GM18526 (cell line): ENCODE results near the gene PRELID3B.

Experiments used
- POLR2A ChIP-seq: IDR thresholded peaks from 3 replicates; pipeline ENCODE4 v1.6.1; 2011; ENCODE audit not compliant: insufficient read length; ENCODE audit errors: extremely low read depth

The PRELID3B gene

GRCh38 chr20:59010321-59010994 lies 32.1 kb downstream of the PRELID3B start:
- no peak for TF ChIP-seq POLR2A

GRCh38 chr20:59008715-59009336 lies 33.8 kb downstream of the PRELID3B start:
- no peak for TF ChIP-seq POLR2A

GRCh38 chr20:59007665-59008511 lies 34.7 kb downstream of the PRELID3B start:
- TF ChIP-seq POLR2A = peak; percentile 30

GRCh38 chr20:59006864-59007664 lies 35.5 kb downstream of the PRELID3B start, which contains the start of gene CTSZ:
Gene CTSZ (minus strand): TSS chr20:59007254. CDS start chr20:59007128, 126 bp downstream.
- TF ChIP-seq POLR2A = peak; percentile 87

GRCh38 chr20:59006167-59006863 lies 36.3 kb downstream of the PRELID3B start:
- TF ChIP-seq POLR2A = no peak

GRCh38 chr20:59005523-59006166 lies 36.9 kb downstream of the PRELID3B start:
- TF ChIP-seq POLR2A = peak; percentile 2

GRCh38 chr20:59004763-59005522 lies 37.6 kb downstream of the PRELID3B start:
- peak; percentile 63 for TF ChIP-seq POLR2A

GRCh38 chr20:59004493-59004762 lies 38.2 kb downstream of the PRELID3B start:
- TF ChIP-seq POLR2A = no peak

GRCh38 chr20:59003836-59004492 lies 38.6 kb downstream of the PRELID3B start:
- peak; percentile 15 for TF ChIP-seq POLR2A

- TF ChIP-seq POLR2A = no peak
Measured at GRCh38 chr20:59002874-59003399, 39.6 kb downstream of the PRELID3B start.

- no peak for TF ChIP-seq POLR2A
Measured at GRCh38 chr20:59002388-59002787, 40.2 kb downstream of the PRELID3B start.

GRCh38 chr20:59001449-59002171 lies 41.0 kb downstream of the PRELID3B start:
- TF ChIP-seq POLR2A = peak; percentile 20
